Vagina (tissue), 2 donors: ENCODE measurements around the gene VNN1.

Experiments used
- CTCF ChIP-seq, 3 experiments: fragments of 450-650 bp in 2 of 3; fragments of 200-600 bp in 1 of 3; sonication (generic) in 1 of 3; IDR thresholded peaks; one replicate each; pipeline ENCODE4 v1.5.1; 2017 to 2019; ENCODE audit warnings: antibody characterized with exemption in 3 of 3, mild to moderate bottlenecking in 2 of 3, moderate library complexity in 2 of 3
- POLR2A ChIP-seq, 2 donors: fragments of 450-650 bp; IDR thresholded peaks; one replicate each; pipeline ENCODE4 v1.6.1; 2017; ENCODE audit warnings: antibody characterized with exemption in 2 of 2, mild to moderate bottlenecking in 2 of 2, moderate library complexity in 2 of 2

- no peak for TF ChIP-seq CTCF (IDR thresholded peaks at IDR 0.05)
- TF ChIP-seq POLR2A (IDR thresholded peaks at IDR 0.05), result no peak
Observed at GRCh38 chr6:132736239-132736638, 22.4 kb upstream of the VNN1 start.
